Measurements from ENCODE around the gene RIOK1.

The RIOK1 gene

GRCh38 chr6:7421066-7421465 is 31.5 kb downstream of the RIOK1 start:
- H3K4me2 ChIP-seq (ENCODE audit: low read depth, low read length): no peak overlapping the region
- no peaks in the 10 kb centered on the region for H3K27me3 ChIP-seq (replicated peaks; ENCODE audit: insufficient read depth, low read length)
- TF ChIP-seq EZH2 (optimal IDR thresholded peaks at IDR 0.05; ENCODE audit: low read depth, low read length) (no peak), EZH2phosphoT487 (IDR thresholded peaks at IDR 0.05; ENCODE audit: low read length) (no peak), CTCF (IDR thresholded peaks at IDR 0.05; ENCODE audit: low read length) (no peak)
- no peaks in the 10 kb centered on the region for H3K4me1 ChIP-seq (ENCODE audit: low read length)
- no peaks in the 10 kb centered on the region for H3K9me3 ChIP-seq (replicated peaks; ENCODE audit: insufficient read depth, low read length)
- no peak overlapping the region for H3K4me3 ChIP-seq (ENCODE audit: low read length)
- H3K27ac ChIP-seq (ENCODE audit: low read length): no peak overlapping the region
- peaks cover 4% of the 10 kb centered on the region for H3K36me3 ChIP-seq (replicated peaks; ENCODE audit: insufficient read depth, low read length)
- H3K9ac ChIP-seq (ENCODE audit: low read length): no peak overlapping the region
- no peaks in the 10 kb centered on the region for H3K9me2 ChIP-seq (replicated peaks; ENCODE audit: insufficient read depth, low read length)
- no peaks in the 10 kb centered on the region for H4K20me1 ChIP-seq (ENCODE audit: insufficient read depth, low read length)
- H3F3A ChIP-seq (ENCODE audit: insufficient read depth, low read length): no peaks in the 10 kb centered on the region
- H2AFZ ChIP-seq (ENCODE audit: low read length): no peak overlapping the region
- no peaks in the 10 kb centered on the region for H3K79me2 ChIP-seq (ENCODE audit: low read length)
- DNase-seq: no peak

GRCh38 chr6:7424058-7424457 is 34.5 kb downstream of the RIOK1 start:
- no peak overlapping the region for H3K4me3 ChIP-seq (ENCODE audit: low read length)
- no peaks in the 10 kb centered on the region for H3K4me1 ChIP-seq (ENCODE audit: low read length)

GRCh38 chr6:7424967-7425807 is 35.6 kb downstream of the RIOK1 start:
- Histone ChIP-seq H3K27ac (ENCODE audit: low read length) (no peak overlapping the region), H3K4me3 (ENCODE audit: low read length) (no peak overlapping the region), H3K9ac (ENCODE audit: low read length) (no peak overlapping the region), H3K9me2 (replicated peaks; ENCODE audit: insufficient read depth, low read length) (no peaks in the 10 kb centered on the region), H3K4me1 (ENCODE audit: low read length) (no peaks in the 10 kb centered on the region), H2AFZ (ENCODE audit: low read length) (no peak overlapping the region), H3K27me3 (replicated peaks; ENCODE audit: insufficient read depth, low read length) (no peaks in the 10 kb centered on the region), H3K4me2 (ENCODE audit: low read depth, low read length) (no peak overlapping the region), H3K36me3 (replicated peaks; ENCODE audit: insufficient read depth, low read length) (no peaks in the 10 kb centered on the region), H3F3A (ENCODE audit: insufficient read depth, low read length) (no peaks in the 10 kb centered on the region), H3K9me3 (replicated peaks; ENCODE audit: insufficient read depth, low read length) (no peaks in the 10 kb centered on the region), H3K79me2 (ENCODE audit: low read length) (no peaks in the 10 kb centered on the region), H4K20me1 (ENCODE audit: insufficient read depth, low read length) (no peaks in the 10 kb centered on the region)
- DNase-seq: no peak
- TF ChIP-seq CTCF (IDR thresholded peaks at IDR 0.05; ENCODE audit: low read length) (no peak), EZH2phosphoT487 (IDR thresholded peaks at IDR 0.05; ENCODE audit: low read length) (no peak), EZH2 (optimal IDR thresholded peaks at IDR 0.05; ENCODE audit: low read depth, low read length) (no peak)

More at GRCh38 chr6:7424058-7424457, 34.5 kb downstream of the RIOK1 start:
- no peak overlapping the region for H3K27ac ChIP-seq (ENCODE audit: low read length)
- no peak overlapping the region for H3K9ac ChIP-seq (ENCODE audit: low read length)
- no peaks in the 10 kb centered on the region for H3K36me3 ChIP-seq (replicated peaks; ENCODE audit: insufficient read depth, low read length)
- no peak overlapping the region for H3K4me2 ChIP-seq (ENCODE audit: low read depth, low read length)
- no peaks in the 10 kb centered on the region for H3F3A ChIP-seq (ENCODE audit: insufficient read depth, low read length)
- no peak for TF ChIP-seq EZH2 (optimal IDR thresholded peaks at IDR 0.05; ENCODE audit: low read depth, low read length)
- TF ChIP-seq CTCF (IDR thresholded peaks at IDR 0.05; ENCODE audit: low read length): no peak
- no peak for TF ChIP-seq EZH2phosphoT487 (IDR thresholded peaks at IDR 0.05; ENCODE audit: low read length)
- H4K20me1 ChIP-seq (ENCODE audit: insufficient read depth, low read length): no peaks in the 10 kb centered on the region
- no peaks in the 10 kb centered on the region for H3K9me2 ChIP-seq (replicated peaks; ENCODE audit: insufficient read depth, low read length)
- no peaks in the 10 kb centered on the region for H3K79me2 ChIP-seq (ENCODE audit: low read length)
- H3K27me3 ChIP-seq (replicated peaks; ENCODE audit: insufficient read depth, low read length): no peaks in the 10 kb centered on the region
- no peak for DNase-seq
- no peaks in the 10 kb centered on the region for H3K9me3 ChIP-seq (replicated peaks; ENCODE audit: insufficient read depth, low read length)
- H2AFZ ChIP-seq (ENCODE audit: low read length): no peak overlapping the region

Measured in MM.1S (cell line).